WTC11 (cell line): ENCODE data around the gene UGT2B15.

Experiments
- CREB1 ChIP-seq: sonication (generic); formaldehyde crosslinking; IDR thresholded peaks from 2 replicates; pipeline ENCODE4 v1.8.0; 2023; ENCODE audit warnings: mild to moderate bottlenecking, missing genetic modification reagents
- CREM ChIP-seq: sonication (generic); formaldehyde crosslinking; IDR thresholded peaks from 2 replicates; pipeline ENCODE4 v1.8.1; 2022; ENCODE audit warnings: mild to moderate bottlenecking, missing genetic modification reagents, moderate library complexity
- GABPB1 ChIP-seq: sonication (generic); formaldehyde crosslinking; IDR thresholded peaks from 2 replicates; pipeline ENCODE4 v1.8.1; 2023; ENCODE audit warnings: mild to moderate bottlenecking, missing genetic modification reagents
- MAX ChIP-seq: sonication (generic); formaldehyde crosslinking; IDR thresholded peaks from 2 replicates; pipeline ENCODE4 v1.8.0; 2022; ENCODE audit warnings: mild to moderate bottlenecking, missing genetic modification reagents
- RELA ChIP-seq: sonication (generic); formaldehyde crosslinking; IDR thresholded peaks from 2 replicates; pipeline ENCODE4 v1.8.1; 2022; ENCODE audit warnings: missing genetic modification reagents, mild to moderate bottlenecking, borderline replicate concordance
- TF ChIP-seq, protein P1 (sequence below): fragments of 200-600 bp; IDR thresholded peaks from 2 replicates; pipeline ENCODE4 v1.8.0; 2022; ENCODE audit warnings: antibody characterized with exemption
- TF ChIP-seq, protein P2 (sequence below): sonication (generic); formaldehyde crosslinking; IDR thresholded peaks from 2 replicates; pipeline ENCODE4 v1.8.0; 2023; ENCODE audit warnings: mild to moderate bottlenecking, missing genetic modification reagents
- TF ChIP-seq, protein P3 (sequence below): sonication (generic); formaldehyde crosslinking; IDR thresholded peaks from 2 replicates; pipeline ENCODE4 v1.8.0; 2022; ENCODE audit warnings: mild to moderate bottlenecking, missing genetic modification reagents
- TF ChIP-seq, protein P4 (sequence below): sonication (generic); formaldehyde crosslinking; IDR thresholded peaks from 2 replicates; pipeline ENCODE4 v1.8.1; 2023; ENCODE audit warnings: mild to moderate bottlenecking, moderate library complexity, missing genetic modification reagents

DNA sequence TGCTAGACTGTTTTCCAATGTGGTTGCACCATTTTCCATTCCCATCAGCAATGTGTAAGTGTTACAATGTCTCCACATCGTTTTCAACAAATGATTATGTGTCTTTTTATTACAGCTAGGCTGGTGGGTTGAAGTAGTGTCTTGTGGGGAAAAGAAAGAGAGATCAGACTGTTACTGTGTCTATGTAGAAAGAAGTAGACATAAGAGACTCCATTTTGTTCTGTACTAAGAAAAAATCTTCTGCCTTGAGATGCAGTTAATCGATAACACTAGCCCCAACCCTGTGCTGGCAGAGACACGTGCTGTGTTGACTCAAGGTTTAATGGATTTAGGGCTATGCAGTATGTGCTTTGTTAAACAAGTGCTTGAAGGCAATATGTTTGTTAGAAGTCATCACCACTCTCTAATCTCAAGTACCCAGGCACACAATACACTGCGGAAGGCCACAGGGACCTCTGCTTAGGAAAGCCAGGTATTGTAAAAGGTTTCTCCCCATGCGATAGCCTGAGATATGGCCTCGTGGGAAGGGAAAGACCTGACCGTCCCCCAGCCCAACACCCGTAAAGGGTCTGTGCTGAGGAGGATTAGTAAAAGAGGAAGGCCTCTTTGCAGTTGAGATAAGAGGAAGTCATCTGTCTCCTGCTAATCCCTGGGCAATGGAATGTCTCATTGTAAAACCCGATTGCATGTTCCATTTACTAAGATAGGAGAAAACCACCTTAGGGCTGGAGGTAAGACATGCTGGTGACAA lies 23.0 kb upstream of the UGT2B15 start:
- TF ChIP-seq, protein P1, sequence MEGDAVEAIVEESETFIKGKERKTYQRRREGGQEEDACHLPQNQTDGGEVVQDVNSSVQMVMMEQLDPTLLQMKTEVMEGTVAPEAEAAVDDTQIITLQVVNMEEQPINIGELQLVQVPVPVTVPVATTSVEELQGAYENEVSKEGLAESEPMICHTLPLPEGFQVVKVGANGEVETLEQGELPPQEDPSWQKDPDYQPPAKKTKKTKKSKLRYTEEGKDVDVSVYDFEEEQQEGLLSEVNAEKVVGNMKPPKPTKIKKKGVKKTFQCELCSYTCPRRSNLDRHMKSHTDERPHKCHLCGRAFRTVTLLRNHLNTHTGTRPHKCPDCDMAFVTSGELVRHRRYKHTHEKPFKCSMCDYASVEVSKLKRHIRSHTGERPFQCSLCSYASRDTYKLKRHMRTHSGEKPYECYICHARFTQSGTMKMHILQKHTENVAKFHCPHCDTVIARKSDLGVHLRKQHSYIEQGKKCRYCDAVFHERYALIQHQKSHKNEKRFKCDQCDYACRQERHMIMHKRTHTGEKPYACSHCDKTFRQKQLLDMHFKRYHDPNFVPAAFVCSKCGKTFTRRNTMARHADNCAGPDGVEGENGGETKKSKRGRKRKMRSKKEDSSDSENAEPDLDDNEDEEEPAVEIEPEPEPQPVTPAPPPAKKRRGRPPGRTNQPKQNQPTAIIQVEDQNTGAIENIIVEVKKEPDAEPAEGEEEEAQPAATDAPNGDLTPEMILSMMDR: no peak
- TF ChIP-seq, protein P2, sequence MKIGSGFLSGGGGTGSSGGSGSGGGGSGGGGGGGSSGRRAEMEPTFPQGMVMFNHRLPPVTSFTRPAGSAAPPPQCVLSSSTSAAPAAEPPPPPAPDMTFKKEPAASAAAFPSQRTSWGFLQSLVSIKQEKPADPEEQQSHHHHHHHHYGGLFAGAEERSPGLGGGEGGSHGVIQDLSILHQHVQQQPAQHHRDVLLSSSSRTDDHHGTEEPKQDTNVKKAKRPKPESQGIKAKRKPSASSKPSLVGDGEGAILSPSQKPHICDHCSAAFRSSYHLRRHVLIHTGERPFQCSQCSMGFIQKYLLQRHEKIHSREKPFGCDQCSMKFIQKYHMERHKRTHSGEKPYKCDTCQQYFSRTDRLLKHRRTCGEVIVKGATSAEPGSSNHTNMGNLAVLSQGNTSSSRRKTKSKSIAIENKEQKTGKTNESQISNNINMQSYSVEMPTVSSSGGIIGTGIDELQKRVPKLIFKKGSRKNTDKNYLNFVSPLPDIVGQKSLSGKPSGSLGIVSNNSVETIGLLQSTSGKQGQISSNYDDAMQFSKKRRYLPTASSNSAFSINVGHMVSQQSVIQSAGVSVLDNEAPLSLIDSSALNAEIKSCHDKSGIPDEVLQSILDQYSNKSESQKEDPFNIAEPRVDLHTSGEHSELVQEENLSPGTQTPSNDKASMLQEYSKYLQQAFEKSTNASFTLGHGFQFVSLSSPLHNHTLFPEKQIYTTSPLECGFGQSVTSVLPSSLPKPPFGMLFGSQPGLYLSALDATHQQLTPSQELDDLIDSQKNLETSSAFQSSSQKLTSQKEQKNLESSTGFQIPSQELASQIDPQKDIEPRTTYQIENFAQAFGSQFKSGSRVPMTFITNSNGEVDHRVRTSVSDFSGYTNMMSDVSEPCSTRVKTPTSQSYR: no peak
- TF ChIP-seq RELA (CRISPR knock-in tag): no peak
- no peak for TF ChIP-seq MAX (CRISPR knock-in tag)
- TF ChIP-seq CREM (CRISPR knock-in tag): no peak
- TF ChIP-seq GABPB1 (CRISPR knock-in tag): no peak
- no peak for TF ChIP-seq CREB1
- TF ChIP-seq, protein P3, sequence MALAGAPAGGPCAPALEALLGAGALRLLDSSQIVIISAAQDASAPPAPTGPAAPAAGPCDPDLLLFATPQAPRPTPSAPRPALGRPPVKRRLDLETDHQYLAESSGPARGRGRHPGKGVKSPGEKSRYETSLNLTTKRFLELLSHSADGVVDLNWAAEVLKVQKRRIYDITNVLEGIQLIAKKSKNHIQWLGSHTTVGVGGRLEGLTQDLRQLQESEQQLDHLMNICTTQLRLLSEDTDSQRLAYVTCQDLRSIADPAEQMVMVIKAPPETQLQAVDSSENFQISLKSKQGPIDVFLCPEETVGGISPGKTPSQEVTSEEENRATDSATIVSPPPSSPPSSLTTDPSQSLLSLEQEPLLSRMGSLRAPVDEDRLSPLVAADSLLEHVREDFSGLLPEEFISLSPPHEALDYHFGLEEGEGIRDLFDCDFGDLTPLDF (CRISPR knock-in tag): no peak
- TF ChIP-seq, protein P4, sequence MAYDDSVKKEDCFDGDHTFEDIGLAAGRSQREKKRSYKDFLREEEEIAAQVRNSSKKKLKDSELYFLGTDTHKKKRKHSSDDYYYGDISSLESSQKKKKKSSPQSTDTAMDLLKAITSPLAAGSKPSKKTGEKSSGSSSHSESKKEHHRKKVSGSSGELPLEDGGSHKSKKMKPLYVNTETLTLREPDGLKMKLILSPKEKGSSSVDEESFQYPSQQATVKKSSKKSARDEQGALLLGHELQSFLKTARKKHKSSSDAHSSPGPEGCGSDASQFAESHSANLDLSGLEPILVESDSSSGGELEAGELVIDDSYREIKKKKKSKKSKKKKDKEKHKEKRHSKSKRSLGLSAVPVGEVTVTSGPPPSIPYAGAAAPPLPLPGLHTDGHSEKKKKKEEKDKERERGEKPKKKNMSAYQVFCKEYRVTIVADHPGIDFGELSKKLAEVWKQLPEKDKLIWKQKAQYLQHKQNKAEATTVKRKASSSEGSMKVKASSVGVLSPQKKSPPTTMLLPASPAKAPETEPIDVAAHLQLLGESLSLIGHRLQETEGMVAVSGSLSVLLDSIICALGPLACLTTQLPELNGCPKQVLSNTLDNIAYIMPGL (CRISPR knock-in tag): no peak
